Activated CD4-positive, alpha-beta T cell treated with anti-CD3 and anti-CD28 coated beads, Interleukin-2, amount 50 U/mL, for 48 hours (primary cell): ENCODE measurements around the gene ST6GAL1.
"Not testable (repeated sequence)": the region's sequence is repeated elsewhere in the genome, so short reads cannot be mapped to it uniquely, and the experiment has no call there.

Source experiments
- DNase-seq, 2 experiments: peaks; one replicate each; pipeline ENCODE4 v3.0.0-alpha.2; 2020

Gene ST6GAL1

GRCh38 chr3:186930143-186930640, at the start of gene ST6GAL1:
ST6GAL1 (plus strand) TSS chr3:186930526; CDS start chr3:187042704, 112,178 bp downstream.
- peak; percentile 73 to 81 for DNase-seq

- DNase-seq, result no peak
Measured at GRCh38 chr3:186882150-186882524, 48.2 kb upstream of the ST6GAL1 start.

- peak; percentile 59 to 71 for DNase-seq
Measured at GRCh38 chr3:186882881-186883685, 47.2 kb upstream of the ST6GAL1 start.

GRCh38 chr3:186883686-186884058, 46.7 kb upstream of the ST6GAL1 start:
- DNase-seq, result no peak

- DNase-seq, result not testable (repeated sequence)
Measured at GRCh38 chr3:186884868-186885267, 45.5 kb upstream of the ST6GAL1 start.

- DNase-seq, result no peak
Measured at GRCh38 chr3:186886202-186886981, 43.9 kb upstream of the ST6GAL1 start.

GRCh38 chr3:186887507-186887938, 42.8 kb upstream of the ST6GAL1 start:
- DNase-seq, result not testable (repeated sequence)

GRCh38 chr3:186888569-186888968, 41.8 kb upstream of the ST6GAL1 start:
- no peak for DNase-seq

- not testable (repeated sequence) for DNase-seq
Measured at GRCh38 chr3:186889698-186890097, 40.6 kb upstream of the ST6GAL1 start.

- no peak for DNase-seq
Measured at GRCh38 chr3:186890911-186891310, 39.4 kb upstream of the ST6GAL1 start.

GRCh38 chr3:186893071-186893470, 37.3 kb upstream of the ST6GAL1 start:
- DNase-seq, result not testable (repeated sequence)

- DNase-seq, result no peak
Measured at GRCh38 chr3:186895406-186895805, 34.9 kb upstream of the ST6GAL1 start.

- DNase-seq, result no peak
Measured at GRCh38 chr3:186896006-186896405, 34.3 kb upstream of the ST6GAL1 start.

- no peak for DNase-seq
Measured at GRCh38 chr3:186896875-186897274, 33.5 kb upstream of the ST6GAL1 start.

- no peak for DNase-seq
Measured at GRCh38 chr3:186901135-186901734, 29.1 kb upstream of the ST6GAL1 start.

GRCh38 chr3:186902154-186902553, 28.2 kb upstream of the ST6GAL1 start:
- no peak for DNase-seq

GRCh38 chr3:186902713-186903112, 27.6 kb upstream of the ST6GAL1 start:
- no peak for DNase-seq

- DNase-seq, result not testable (repeated sequence)
Measured at GRCh38 chr3:186903676-186904075, 26.6 kb upstream of the ST6GAL1 start.

- not testable (repeated sequence) for DNase-seq
Measured at GRCh38 chr3:186907075-186907474, 23.3 kb upstream of the ST6GAL1 start.

- peak; percentile 73 to 79 for DNase-seq
Measured at GRCh38 chr3:186909078-186909853, 21.1 kb upstream of the ST6GAL1 start.

GRCh38 chr3:186915806-186916796, 14.2 kb upstream of the ST6GAL1 start:
- no peak for DNase-seq
